DMS153 treated with DMSO at 0.1 percent for 48 hours (cell line): ENCODE results near the gene NFE2.

Source experiments
- DNase-seq: peaks from one replicate; lab custom pipeline; 2025; ENCODE audit not compliant: unreplicated experiment; lab: John Stamatoyannopoulos, UW

Gene NFE2

GRCh38 chr12:54253240-54253639 lies 47.6 kb downstream of the NFE2 start:
- no peak for DNase-seq

- DNase-seq, result peak; percentile 49
Observed at GRCh38 chr12:54251667-54252284, 49.0 kb downstream of the NFE2 start.

GRCh38 chr12:54249489-54249888 lies 51.3 kb downstream of the NFE2 start:
- no peak for DNase-seq

GRCh38 chr12:54246011-54246641 lies 54.7 kb downstream of the NFE2 start:
- DNase-seq, result no peak
